Stimulated activated CD4-positive, alpha-beta T cell treated with anti-CD3 and anti-CD28 coated beads, TNF-alpha, amount 100 ng/mL, for 1 hour (primary cell): ENCODE data around the gene SYNDIG1.

ENCODE experiments used
- DNase-seq, 3 donors: peaks; one replicate each; pipeline ENCODE4 v3.0.0-alpha.2; 2020; ENCODE audit warnings: low read depth in 3 of 3, low spot score in 1 of 3

SYNDIG1 gene

GRCh38 chr20:24583169-24583792, 113.9 kb downstream of the SYNDIG1 start:
- no peak for DNase-seq

GRCh38 chr20:24584078-24584477, 114.6 kb downstream of the SYNDIG1 start:
- no peak for DNase-seq

- DNase-seq, result no peak
These were observed 115.3 kb downstream of the SYNDIG1 start for GRCh38 chr20:24584538-24585356.

GRCh38 chr20:24585796-24586522, 116.5 kb downstream of the SYNDIG1 start:
- no peak for DNase-seq

GRCh38 chr20:24586523-24586840, 117.1 kb downstream of the SYNDIG1 start:
- no peak for DNase-seq

GRCh38 chr20:24587384-24588046, 118.1 kb downstream of the SYNDIG1 start:
- DNase-seq, result no peak

DNA sequence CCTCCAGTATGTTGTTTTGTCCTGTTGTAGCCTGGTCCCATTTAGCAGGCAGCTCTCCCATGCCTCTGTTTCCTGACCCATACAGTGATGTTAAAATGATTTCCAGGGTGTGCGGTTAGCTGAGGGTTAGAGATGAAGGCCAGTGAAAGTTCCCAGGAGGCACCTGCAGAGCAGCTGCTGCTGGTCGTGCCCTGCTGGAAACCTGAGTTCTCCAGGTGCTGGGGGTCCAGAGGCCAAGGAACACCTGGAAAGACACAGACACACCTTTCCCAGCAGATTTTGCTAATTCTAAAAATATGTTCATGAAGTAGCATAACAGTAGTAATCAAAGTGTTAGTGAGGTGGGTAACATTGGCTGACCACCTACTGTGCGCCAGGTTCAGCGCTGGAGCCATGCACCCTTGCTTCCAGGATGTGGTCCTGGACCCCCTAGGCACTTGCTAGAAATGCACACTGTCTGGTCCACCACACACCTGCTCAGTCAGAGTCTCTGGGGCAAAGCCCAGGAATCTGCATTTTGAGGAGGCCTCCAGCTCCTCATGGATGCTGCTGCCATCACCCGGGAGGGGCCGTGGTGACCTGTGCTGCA, 118.7 kb downstream of the SYNDIG1 start:
- no peak for DNase-seq

- no peak for DNase-seq
These were observed 119.4 kb downstream of the SYNDIG1 start for GRCh38 chr20:24588725-24589340.

DNA sequence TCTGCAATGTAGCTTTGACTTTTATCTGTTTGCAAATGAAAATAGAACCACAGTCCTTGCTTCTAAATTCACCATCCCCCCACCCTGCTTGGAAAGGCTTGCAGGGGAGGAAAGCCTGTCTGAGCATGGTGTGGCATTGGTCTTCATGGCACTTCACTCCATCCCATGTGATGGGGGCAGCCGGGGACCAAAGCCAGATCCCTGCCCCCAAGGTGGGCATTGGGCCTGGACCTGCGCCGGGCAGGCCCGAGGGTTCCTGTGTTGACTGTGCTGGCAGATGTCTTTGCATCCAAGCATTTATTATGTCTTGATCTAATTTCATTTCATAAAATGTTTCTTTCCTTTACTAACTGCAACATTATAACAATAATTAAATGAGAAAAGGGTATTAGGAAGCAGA, 120.0 kb downstream of the SYNDIG1 start:
- no peak for DNase-seq

DNA sequence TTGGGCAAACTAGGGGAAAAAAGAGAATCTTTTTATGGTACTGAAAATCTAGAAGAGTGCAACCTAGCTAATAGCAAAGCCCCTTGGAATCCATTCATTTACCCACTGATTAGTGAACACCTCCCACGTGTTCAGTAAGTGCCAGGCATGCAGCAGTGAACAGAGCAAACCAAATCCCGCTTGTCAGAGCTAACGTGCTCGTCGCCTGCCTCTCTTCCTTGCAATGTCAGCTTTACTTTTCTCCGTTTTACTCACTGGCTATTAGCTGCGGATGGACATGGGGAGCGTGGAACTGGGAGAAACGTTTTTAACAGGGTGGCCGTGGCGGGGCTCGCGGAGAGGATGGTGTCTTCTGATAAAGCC, 120.4 kb downstream of the SYNDIG1 start:
- no peak for DNase-seq

DNA sequence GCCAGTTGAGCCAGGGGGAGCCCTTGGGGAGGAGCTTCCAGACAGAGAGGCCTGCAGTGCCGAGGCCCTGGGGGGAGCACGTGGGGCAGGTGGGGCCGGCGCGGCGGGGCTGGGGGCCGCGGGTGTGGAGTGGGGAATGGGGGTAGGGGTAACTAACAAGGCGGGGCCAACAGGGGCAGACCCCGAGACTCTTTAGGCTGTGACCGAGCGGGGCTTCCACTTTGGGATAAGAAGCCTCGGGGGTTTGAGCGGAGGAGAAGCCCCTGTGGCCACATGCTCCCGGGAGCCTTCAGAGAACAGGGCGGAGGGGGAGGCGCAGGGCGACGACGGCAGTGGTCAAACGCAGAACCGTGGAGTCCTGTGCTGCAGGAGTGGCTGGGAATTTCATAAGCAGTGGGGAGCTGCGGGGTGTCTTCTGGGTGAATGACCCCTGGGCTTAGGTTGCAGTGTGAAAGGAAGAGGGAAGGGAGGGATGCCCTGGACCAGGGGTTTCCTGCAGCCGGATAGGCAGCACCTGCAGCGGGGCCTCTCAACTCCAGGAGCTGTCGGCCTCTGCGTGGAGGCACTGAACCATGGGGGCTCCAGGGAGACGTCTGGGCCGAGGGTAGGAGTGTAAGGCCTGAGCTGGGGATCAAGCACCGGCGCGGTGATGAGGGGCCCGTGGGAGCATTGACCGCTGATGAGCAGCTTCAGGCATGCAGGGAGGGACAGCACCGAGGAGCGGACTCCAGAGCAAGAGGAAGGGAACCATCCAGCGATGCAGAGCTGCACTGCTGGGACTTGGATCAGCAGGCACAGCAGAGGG, 121.0 kb downstream of the SYNDIG1 start:
- DNase-seq, result no peak

DNA sequence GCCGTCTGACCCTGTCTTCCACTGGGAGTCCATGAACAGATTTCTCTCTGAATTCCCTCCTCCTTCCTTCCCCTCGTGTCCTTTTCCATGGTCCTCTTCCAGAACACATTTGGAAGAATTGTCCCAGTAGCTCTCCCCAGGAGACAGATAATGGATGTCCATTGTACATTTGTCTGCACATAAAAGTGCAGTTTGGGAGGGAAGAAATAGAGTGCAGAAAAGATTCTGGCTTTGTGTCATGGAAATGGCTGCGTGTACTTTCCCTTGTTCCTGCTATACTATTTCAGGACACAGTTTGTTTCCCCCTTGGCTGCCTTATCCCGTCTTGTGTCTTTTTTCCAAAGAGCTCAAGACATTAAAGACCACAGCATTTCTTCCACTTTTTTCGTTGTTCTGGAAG, 127.6 kb downstream of the SYNDIG1 start:
- no peak for DNase-seq

DNA sequence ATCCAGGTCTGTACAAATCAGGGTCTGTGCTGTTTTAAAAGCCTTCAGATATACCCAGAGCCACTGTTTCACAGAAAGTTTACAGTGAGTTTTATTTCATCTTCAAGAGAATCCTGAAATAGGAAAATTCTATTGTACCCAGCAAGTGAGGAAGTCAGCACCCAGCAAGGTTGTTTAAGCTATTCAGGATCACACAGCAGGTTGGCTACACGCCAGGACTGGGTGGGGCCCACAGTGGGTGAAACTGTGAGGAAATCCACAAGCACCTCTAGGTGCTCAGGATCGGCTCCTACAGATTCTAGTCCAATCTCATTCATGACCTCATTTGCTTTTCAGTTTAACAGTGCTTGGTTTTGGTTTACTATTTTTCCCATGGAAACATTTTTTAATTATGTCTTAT, 128.9 kb downstream of the SYNDIG1 start:
- DNase-seq, result no peak

DNA sequence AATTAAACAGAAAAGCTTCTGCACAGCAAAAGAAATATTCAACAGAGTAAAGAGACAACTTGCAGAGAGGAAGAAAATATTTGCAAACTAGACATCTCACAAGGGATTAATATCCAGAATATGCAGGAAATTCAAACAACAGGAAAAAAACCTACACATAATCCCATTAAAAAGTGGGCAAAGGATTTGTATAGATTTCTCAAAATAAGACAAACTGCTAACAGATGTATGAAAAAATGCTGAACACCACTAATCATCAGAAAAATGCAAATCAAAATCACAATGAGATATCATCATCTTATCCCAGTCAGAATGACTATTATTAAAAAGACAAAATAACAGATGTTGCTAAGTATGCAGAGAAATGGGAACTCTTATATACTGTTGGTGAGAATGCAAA, 129.6 kb downstream of the SYNDIG1 start:
- DNase-seq, result no peak

- no peak for DNase-seq
These were observed 130.6 kb downstream of the SYNDIG1 start for GRCh38 chr20:24600012-24600411.

- DNase-seq, result no peak
These were observed 134.0 kb downstream of the SYNDIG1 start for GRCh38 chr20:24603454-24603853.

DNA sequence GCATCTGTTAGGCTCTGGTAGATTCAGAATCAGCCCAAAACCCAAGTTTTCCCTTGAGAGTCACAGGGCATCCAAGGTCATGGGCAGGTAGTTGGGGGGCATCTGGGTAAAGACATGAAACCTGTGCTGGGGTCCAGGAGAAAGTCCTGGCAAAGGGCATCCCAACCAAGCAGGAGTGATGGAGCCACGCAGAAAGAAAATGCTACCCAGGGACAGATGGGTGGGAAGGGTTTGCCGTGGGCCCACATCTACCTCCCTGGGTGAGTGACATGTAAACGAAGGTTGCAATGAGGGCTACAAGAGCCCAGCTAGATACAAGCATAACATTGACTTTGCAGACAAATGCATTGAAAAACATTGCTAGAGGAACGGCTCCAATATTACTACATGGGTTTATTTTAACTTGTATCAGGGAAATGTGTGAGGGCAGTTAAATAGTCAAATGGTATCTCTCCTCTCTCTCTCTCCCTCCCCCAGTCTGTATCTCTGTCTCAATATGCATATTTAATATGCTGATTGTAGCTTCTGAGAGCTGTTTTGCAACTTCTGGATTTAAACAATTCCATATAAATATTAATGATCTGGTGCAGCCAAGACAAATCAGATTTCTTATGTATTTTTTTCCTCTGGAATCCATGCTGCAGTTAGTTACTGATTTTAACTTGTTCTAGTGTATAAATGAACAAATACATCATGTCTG, 135.7 kb downstream of the SYNDIG1 start:
- no peak for DNase-seq

DNA sequence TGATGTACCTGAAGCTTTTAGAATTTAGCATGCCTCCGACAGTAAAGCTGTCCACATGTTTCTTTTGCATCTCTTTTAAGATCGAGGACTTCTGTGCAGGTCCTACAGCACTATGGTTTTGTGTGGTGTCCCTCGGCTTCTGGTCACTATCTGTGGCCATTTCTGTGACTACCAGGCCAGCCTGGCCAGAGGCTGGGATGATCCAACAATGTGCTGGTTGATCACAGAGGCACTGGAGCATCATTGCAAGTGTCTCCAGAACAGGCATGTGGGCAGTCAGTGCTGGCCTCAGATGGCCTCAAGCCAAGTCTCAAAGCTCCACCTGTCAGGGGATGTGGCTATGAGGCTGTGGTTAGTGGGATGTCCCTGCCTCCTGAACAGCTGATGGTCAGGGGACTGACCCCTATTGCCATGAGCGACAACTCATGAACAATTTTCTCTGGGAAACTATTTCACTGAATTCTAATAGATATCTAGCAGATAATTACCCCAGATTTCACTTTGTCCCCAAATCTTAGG, 136.6 kb downstream of the SYNDIG1 start:
- DNase-seq, result no peak

- DNase-seq, result no peak
These were observed 138.0 kb downstream of the SYNDIG1 start for GRCh38 chr20:24607402-24607801.
